GM12878 (cell line): ENCODE data around the gene ASF1B. TPM values are rescaled to one million over a fixed set of nuclear protein-coding genes. Genes with fewer than 3 reads are reported as not detected.

Source experiments
- CHD2 ChIP-seq: IDR thresholded peaks from 2 replicates; pipeline ENCODE4 v1.6.1; 2011; ENCODE audit warnings: low read depth, low read length, improper control_type of control experiment, borderline replicate concordance
- CHD4 ChIP-seq: fragments of 200-600 bp; sonication (generic); IDR thresholded peaks from 2 replicates; pipeline ENCODE4 v1.6.1; 2016; ENCODE audit warnings: mild to moderate bottlenecking
- GABPA ChIP-seq: IDR thresholded peaks from 2 replicates; pipeline ENCODE4 v1.6.1; 2014; ENCODE audit warnings: antibody characterized with exemption, low read depth, mild to moderate bottlenecking, inconsistent platforms
- GATAD2B ChIP-seq: fragments of 450-650 bp; conservative IDR thresholded peaks from 2 replicates; pipeline ENCODE4 v1.6.1; 2017; ENCODE audit warnings: low read depth, mild to moderate bottlenecking, moderate library complexity
- HDGF ChIP-seq: fragments of 450-650 bp; IDR thresholded peaks from 2 replicates; pipeline ENCODE4 v1.6.1; 2016; ENCODE audit warnings: antibody characterized with exemption
- IKZF2 ChIP-seq, 2 experiments: fragments of 450-650 bp; IDR thresholded peaks; 2 replicates each; pipeline ENCODE4 v1.6.1; 2017; ENCODE audit warnings: mild to moderate bottlenecking in 2 of 2, moderate library complexity in 2 of 2
- MEF2B ChIP-seq: fragments of 450-650 bp; IDR thresholded peaks from 2 replicates; pipeline ENCODE4 v1.6.1; 2018; ENCODE audit warnings: mild to moderate bottlenecking, moderate library complexity; ENCODE audit not compliant: partially characterized antibody, poor library complexity, severe bottlenecking
- MTA3 ChIP-seq: IDR thresholded peaks from 2 replicates; pipeline ENCODE4 v1.6.1; 2012; ENCODE audit warnings: low read length, inconsistent platforms, borderline replicate concordance
- NBN ChIP-seq: fragments of 450-650 bp; IDR thresholded peaks from 2 replicates; pipeline ENCODE4 v1.6.1; 2016
- NFYA ChIP-seq: IDR thresholded peaks from 2 replicates; pipeline ENCODE4 v1.6.1; 2011; ENCODE audit warnings: low read depth, mild to moderate bottlenecking, low read length, improper control_type of control experiment, borderline replicate concordance
- POLR2A ChIP-seq: IDR thresholded peaks from 2 replicates; pipeline ENCODE4 v1.6.1; 2011; ENCODE audit warnings: low read depth, mild to moderate bottlenecking, low read length
- RBBP5 ChIP-seq: fragments of 200-600 bp; sonication (generic); conservative IDR thresholded peaks from 2 replicates; pipeline ENCODE4 v1.6.1; 2016
- RELA ChIP-seq: fragments of 450-650 bp; IDR thresholded peaks from 2 replicates; pipeline ENCODE4 v1.8.0; 2014; ENCODE audit warnings: borderline replicate concordance; ENCODE audit not compliant: partially characterized antibody
- RUNX3 ChIP-seq: IDR thresholded peaks from 2 replicates; pipeline ENCODE4 v1.6.1; 2012; ENCODE audit warnings: low read length, inconsistent platforms
- SREBF2 ChIP-seq: IDR thresholded peaks from 2 replicates; pipeline ENCODE4 v1.6.1; 2012; ENCODE audit warnings: mild to moderate bottlenecking, low read length
- TBL1XR1 ChIP-seq: IDR thresholded peaks from 2 replicates; pipeline ENCODE4 v1.6.1; 2012; ENCODE audit warnings: low read depth, low read length, improper control_type of control experiment
- TCF3 ChIP-seq: IDR thresholded peaks from 2 replicates; pipeline ENCODE4 v1.6.1; 2012; ENCODE audit warnings: low read depth, mild to moderate bottlenecking, low read length, borderline replicate concordance; ENCODE audit not compliant: insufficient read depth
- ZNF217 ChIP-seq: fragments of 450-650 bp; IDR thresholded peaks from 2 replicates; pipeline ENCODE4 v1.6.1; 2017; ENCODE audit warnings: antibody characterized with exemption, mild to moderate bottlenecking
- ZNF384 ChIP-seq: IDR thresholded peaks from 2 replicates; pipeline ENCODE4 v1.6.1; 2012; ENCODE audit warnings: low read depth, mild to moderate bottlenecking, low read length, improper control_type of control experiment, borderline replicate concordance
- polyA plus RNA-seq, 11 experiments: library from polyadenylated mRNA; depleted of rRNA in 4 of 11; unstranded in 6 of 11; stranded (reverse) in 5 of 11; fragments of >200 nt; fragmentation: Nextera tagmentation in 4 of 11; fragmentation: Illumina TruSeq in 1 of 11; extraction: Ambion mirVana in 4 of 11; extraction: Trizol in 1 of 11; gene quantifications; 1 replicate in 1 of 11; 2 replicates in 10 of 11; pipeline versions ENCODE4 v1.2.1 to v1.2.3, GENCODE V29; 2011 to 2016; ENCODE audit warnings: inconsistent platforms in 2 of 11, missing spikeins in 2 of 11, low read depth in 1 of 11
- total RNA-seq, 4 experiments: library from RNA; depleted of rRNA in 3 of 4; stranded (reverse); fragments of >200 nt in 3 of 4; fragmentation: Illumina TruSeq in 1 of 4; extraction: Trizol in 1 of 4; gene quantifications; 2 replicates each; pipeline versions ENCODE4 v1.2.1 to v1.2.3, GENCODE V29; 2013 to 2021
- TF ChIP-seq, protein P1 (sequence below): IDR thresholded peaks from 2 replicates; pipeline ENCODE4 v1.6.1; 2011; ENCODE audit warnings: mild to moderate bottlenecking, low read depth, low read length, moderate library complexity; ENCODE audit not compliant: insufficient replicate concordance
- TF ChIP-seq, protein P2 (sequence below): fragments of 450-650 bp; IDR thresholded peaks from 2 replicates; pipeline ENCODE4 v1.6.1; 2017; ENCODE audit warnings: antibody characterized with exemption, mild to moderate bottlenecking, moderate library complexity
- TF ChIP-seq, protein P3 (sequence below): IDR thresholded peaks from 2 replicates; pipeline ENCODE4 v1.6.1; 2012; ENCODE audit warnings: low read depth, low read length, improper control_type of control experiment
- TF ChIP-seq, protein P4 (sequence below): fragments of 450-650 bp; IDR thresholded peaks from 2 replicates; pipeline ENCODE4 v1.6.1; 2014; ENCODE audit warnings: mild to moderate bottlenecking
- TF ChIP-seq, protein P5 (sequence below): fragments of 450-650 bp; IDR thresholded peaks from 2 replicates; pipeline ENCODE4 v1.6.1; 2017; ENCODE audit warnings: mild to moderate bottlenecking, low read depth, inconsistent platforms; ENCODE audit not compliant: poor library complexity, severe bottlenecking

The ASF1B gene
- total and polyA plus RNA-seq, 10 of the 15 experiments (the other 5 are each of a cell fraction or from before 2014, with no cell fraction given) = 10.4 to 217 (median 90.2) TPM

DNA sequence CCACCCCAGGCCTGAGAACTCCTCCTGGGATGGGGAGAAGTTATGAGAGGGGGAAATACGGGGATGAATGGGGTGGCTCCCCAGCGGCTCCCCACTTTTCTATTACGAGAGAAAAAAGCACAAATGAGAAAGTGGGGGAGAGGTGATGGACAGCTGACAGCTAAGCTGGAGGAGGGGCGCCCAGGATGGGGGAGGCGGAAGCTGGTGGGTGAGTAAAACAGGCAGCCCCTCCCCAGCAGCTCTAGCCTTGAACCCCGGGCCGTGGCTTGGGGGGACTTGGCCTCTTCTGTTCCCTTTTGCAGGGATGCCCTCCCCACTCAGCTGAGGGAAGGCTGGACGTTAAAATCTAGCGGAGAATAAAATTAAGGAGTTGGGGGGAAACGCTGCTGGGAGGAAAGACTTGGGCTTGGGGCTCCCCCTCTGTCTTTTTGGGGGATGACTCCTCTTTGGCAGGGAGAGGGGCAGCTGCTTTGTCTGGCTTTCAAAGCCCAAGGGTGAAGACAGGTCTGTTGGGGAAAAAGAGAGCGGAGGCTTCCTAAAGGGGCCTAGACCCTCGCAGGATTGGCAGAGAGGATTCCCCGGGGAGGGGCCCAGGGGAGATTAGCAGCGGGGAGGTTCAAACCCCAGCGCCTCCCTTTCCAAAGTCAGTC, 44.5 kb downstream of the ASF1B start (continued):
- TF ChIP-seq GATAD2B (no peak), CHD4 (no peak), TCF3 (0 out of 2 replicates have a peak, but pooled peaks have one; percentile 6), RUNX3 (0 out of 2 replicates have a peak, but pooled peaks have one; percentile 18), NFYA (no peak), ZNF217 (no peak), RBBP5 (no peak), IKZF2 (IDR thresholded peaks at IDR 0.05) (peak; percentile 13 to 15; a peak in 1 of 4 replicates), CHD2 (0 out of 2 replicates have a peak, but pooled peaks have one; percentile 27), RELA (no peak), TBL1XR1 (no peak), SREBF2 (no peak), GABPA (no peak), NBN (peak; percentile 20; the same call in 1 of the 2 replicates), POLR2A (peak; percentile 0; the same call in 1 of the 2 replicates), ZNF384 (no peak), MTA3 (0 out of 2 replicates have a peak, but pooled peaks have one; percentile 13), MEF2B (no peak), HDGF (no peak)
- TF ChIP-seq, protein P1, sequence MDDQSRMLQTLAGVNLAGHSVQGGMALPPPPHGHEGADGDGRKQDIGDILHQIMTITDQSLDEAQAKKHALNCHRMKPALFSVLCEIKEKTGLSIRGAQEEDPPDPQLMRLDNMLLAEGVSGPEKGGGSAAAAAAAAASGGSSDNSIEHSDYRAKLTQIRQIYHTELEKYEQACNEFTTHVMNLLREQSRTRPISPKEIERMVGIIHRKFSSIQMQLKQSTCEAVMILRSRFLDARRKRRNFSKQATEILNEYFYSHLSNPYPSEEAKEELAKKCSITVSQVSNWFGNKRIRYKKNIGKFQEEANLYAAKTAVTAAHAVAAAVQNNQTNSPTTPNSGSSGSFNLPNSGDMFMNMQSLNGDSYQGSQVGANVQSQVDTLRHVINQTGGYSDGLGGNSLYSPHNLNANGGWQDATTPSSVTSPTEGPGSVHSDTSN = peak; percentile 89
- TF ChIP-seq, protein P2, sequence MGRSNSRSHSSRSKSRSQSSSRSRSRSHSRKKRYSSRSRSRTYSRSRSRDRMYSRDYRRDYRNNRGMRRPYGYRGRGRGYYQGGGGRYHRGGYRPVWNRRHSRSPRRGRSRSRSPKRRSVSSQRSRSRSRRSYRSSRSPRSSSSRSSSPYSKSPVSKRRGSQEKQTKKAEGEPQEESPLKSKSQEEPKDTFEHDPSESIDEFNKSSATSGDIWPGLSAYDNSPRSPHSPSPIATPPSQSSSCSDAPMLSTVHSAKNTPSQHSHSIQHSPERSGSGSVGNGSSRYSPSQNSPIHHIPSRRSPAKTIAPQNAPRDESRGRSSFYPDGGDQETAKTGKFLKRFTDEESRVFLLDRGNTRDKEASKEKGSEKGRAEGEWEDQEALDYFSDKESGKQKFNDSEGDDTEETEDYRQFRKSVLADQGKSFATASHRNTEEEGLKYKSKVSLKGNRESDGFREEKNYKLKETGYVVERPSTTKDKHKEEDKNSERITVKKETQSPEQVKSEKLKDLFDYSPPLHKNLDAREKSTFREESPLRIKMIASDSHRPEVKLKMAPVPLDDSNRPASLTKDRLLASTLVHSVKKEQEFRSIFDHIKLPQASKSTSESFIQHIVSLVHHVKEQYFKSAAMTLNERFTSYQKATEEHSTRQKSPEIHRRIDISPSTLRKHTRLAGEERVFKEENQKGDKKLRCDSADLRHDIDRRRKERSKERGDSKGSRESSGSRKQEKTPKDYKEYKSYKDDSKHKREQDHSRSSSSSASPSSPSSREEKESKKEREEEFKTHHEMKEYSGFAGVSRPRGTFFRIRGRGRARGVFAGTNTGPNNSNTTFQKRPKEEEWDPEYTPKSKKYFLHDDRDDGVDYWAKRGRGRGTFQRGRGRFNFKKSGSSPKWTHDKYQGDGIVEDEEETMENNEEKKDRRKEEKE = no peak
- TF ChIP-seq, protein P3, sequence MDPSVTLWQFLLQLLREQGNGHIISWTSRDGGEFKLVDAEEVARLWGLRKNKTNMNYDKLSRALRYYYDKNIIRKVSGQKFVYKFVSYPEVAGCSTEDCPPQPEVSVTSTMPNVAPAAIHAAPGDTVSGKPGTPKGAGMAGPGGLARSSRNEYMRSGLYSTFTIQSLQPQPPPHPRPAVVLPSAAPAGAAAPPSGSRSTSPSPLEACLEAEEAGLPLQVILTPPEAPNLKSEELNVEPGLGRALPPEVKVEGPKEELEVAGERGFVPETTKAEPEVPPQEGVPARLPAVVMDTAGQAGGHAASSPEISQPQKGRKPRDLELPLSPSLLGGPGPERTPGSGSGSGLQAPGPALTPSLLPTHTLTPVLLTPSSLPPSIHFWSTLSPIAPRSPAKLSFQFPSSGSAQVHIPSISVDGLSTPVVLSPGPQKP = no peak
- TF ChIP-seq, protein P4, sequence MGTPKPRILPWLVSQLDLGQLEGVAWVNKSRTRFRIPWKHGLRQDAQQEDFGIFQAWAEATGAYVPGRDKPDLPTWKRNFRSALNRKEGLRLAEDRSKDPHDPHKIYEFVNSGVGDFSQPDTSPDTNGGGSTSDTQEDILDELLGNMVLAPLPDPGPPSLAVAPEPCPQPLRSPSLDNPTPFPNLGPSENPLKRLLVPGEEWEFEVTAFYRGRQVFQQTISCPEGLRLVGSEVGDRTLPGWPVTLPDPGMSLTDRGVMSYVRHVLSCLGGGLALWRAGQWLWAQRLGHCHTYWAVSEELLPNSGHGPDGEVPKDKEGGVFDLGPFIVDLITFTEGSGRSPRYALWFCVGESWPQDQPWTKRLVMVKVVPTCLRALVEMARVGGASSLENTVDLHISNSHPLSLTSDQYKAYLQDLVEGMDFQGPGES = no peak
- TF ChIP-seq, protein P5, sequence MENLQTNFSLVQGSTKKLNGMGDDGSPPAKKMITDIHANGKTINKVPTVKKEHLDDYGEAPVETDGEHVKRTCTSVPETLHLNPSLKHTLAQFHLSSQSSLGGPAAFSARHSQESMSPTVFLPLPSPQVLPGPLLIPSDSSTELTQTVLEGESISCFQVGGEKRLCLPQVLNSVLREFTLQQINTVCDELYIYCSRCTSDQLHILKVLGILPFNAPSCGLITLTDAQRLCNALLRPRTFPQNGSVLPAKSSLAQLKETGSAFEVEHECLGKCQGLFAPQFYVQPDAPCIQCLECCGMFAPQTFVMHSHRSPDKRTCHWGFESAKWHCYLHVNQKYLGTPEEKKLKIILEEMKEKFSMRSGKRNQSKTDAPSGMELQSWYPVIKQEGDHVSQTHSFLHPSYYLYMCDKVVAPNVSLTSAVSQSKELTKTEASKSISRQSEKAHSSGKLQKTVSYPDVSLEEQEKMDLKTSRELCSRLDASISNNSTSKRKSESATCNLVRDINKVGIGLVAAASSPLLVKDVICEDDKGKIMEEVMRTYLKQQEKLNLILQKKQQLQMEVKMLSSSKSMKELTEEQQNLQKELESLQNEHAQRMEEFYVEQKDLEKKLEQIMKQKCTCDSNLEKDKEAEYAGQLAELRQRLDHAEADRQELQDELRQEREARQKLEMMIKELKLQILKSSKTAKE = peak; percentile 6
